HG02798 (cell line): Measurements from ENCODE around the gene EXO1.
"Not testable (repeated sequence)": the region's sequence is repeated elsewhere in the genome, so short reads cannot be mapped to it uniquely, and the experiment has no call there.

Source experiments
- ATAC-seq: cut with Tn5 transposase; IDR thresholded peaks from one replicate; pipeline ENCODE4 v1.9.1; 2021; ENCODE audit warnings: mild to moderate bottlenecking; ENCODE audit not compliant: unreplicated experiment, poor library complexity

EXO1 gene

GRCh38 chr1:241834733-241835377 is 13.1 kb upstream of the EXO1 start:
- ATAC-seq, result no peak

- no peak for ATAC-seq
Measured at GRCh38 chr1:241836941-241837340, 11.1 kb upstream of the EXO1 start.

- ATAC-seq, result no peak
Measured at GRCh38 chr1:241837416-241837815, 10.6 kb upstream of the EXO1 start.

GRCh38 chr1:241837901-241838300 is 10.1 kb upstream of the EXO1 start:
- ATAC-seq, result no peak

- no peak for ATAC-seq
Measured at GRCh38 chr1:241838897-241839296, 9.1 kb upstream of the EXO1 start.

GRCh38 chr1:241839369-241839979 is 8.5 kb upstream of the EXO1 start:
- ATAC-seq, result peak; percentile 47

GRCh38 chr1:241840164-241840563 is 7.8 kb upstream of the EXO1 start:
- no peak for ATAC-seq

- ATAC-seq, result no peak
Measured at GRCh38 chr1:241841691-241842090, 6.3 kb upstream of the EXO1 start.

- no peak for ATAC-seq
Measured at GRCh38 chr1:241842565-241842964, 5.4 kb upstream of the EXO1 start.

- no peak for ATAC-seq
Measured at GRCh38 chr1:241844593-241844992, 3.4 kb upstream of the EXO1 start.

- no peak for ATAC-seq
Measured at GRCh38 chr1:241846375-241846774, 1.6 kb upstream of the EXO1 start.

- no peak for ATAC-seq
Measured at GRCh38 chr1:241846862-241847539, 1.0 kb upstream of the EXO1 start.

- no peak for ATAC-seq
Measured at GRCh38 chr1:241847540-241847795, 536 bp upstream of the EXO1 start.

- ATAC-seq, result no peak
Measured at GRCh38 chr1:241848686-241849344, 811 bp downstream of the EXO1 start.

GRCh38 chr1:241849345-241849695 is 1.3 kb downstream of the EXO1 start:
- no peak for ATAC-seq

GRCh38 chr1:241855545-241856140 is 7.6 kb downstream of the EXO1 start:
- not testable (repeated sequence) for ATAC-seq

- ATAC-seq, result peak; percentile 75
Measured at GRCh38 chr1:241857131-241857530, 9.1 kb downstream of the EXO1 start.

GRCh38 chr1:241860922-241861321 is 12.9 kb downstream of the EXO1 start:
- no peak for ATAC-seq

- ATAC-seq, result no peak
Measured at GRCh38 chr1:241869022-241869421, 21.0 kb downstream of the EXO1 start.

- ATAC-seq, result no peak
Measured at GRCh38 chr1:241870336-241870735, 22.3 kb downstream of the EXO1 start.

- no peak for ATAC-seq
Measured at GRCh38 chr1:241870746-241871430, 22.9 kb downstream of the EXO1 start.
